HEK293 (cell line): ENCODE measurements around the gene MAIP1.

ENCODE experiments used
- CTCF ChIA-PET: fragments of 350-600 bp; formaldehyde crosslinking; extraction: SDS; loops from one replicate; lab custom pipeline; 2021; ENCODE audit warnings: antibody characterized with exemption; lab: Yijun Ruan, JAX
- POLR2A ChIA-PET: fragments of 300-600 bp; formaldehyde crosslinking; extraction: SDS; loops from one replicate; lab custom pipeline; 2020; ENCODE audit warnings: antibody characterized with exemption, inconsistent platforms; lab: Yijun Ruan, JAX
- H3K27ac ChIP-seq: fragments of 200-500 bp; sonication (Bioruptor generic); 2 replicates; pipeline ENCODE4 v1.5.1; 2014; ENCODE audit warnings: low read depth, low read length, control low read depth, inconsistent platforms; ENCODE audit errors: extremely low read depth
- H3K36me3 ChIP-seq, 2 experiments: fragments of 200-500 bp in 1 of 2; sonication (Bioruptor generic) in 1 of 2; 1 replicate in 1 of 2; 2 replicates in 1 of 2; pipeline ENCODE4 v1.5.1; 2014 to 2017; ENCODE audit warnings: inconsistent platforms in 2 of 2, low read length in 2 of 2; ENCODE audit not compliant: control insufficient read depth in 2 of 2, insufficient read depth in 1 of 2
- H3K4me1 ChIP-seq: fragments of 200-500 bp; sonication (Bioruptor generic); 2 replicates; pipeline ENCODE4 v1.5.1; 2014; ENCODE audit warnings: mild to moderate bottlenecking, low read length, inconsistent platforms; ENCODE audit not compliant: control insufficient read depth, insufficient read depth
- H3K4me3 ChIP-seq: 2 replicates; pipeline ENCODE4 v1.5.1; 2011; ENCODE audit warnings: low read depth, mild to moderate bottlenecking, control low read depth, low read length, moderate library complexity
- H3K9me3 ChIP-seq: fragments of 200-500 bp; sonication (Bioruptor generic); 2 replicates; pipeline ENCODE4 v1.5.1; 2014; ENCODE audit warnings: low read depth, low read length, inconsistent platforms; ENCODE audit not compliant: control insufficient read depth, insufficient read depth
- HOXC10 ChIP-seq: sonication (generic); formaldehyde crosslinking; IDR thresholded peaks from 2 replicates; pipeline ENCODE4 v1.8.1; 2023; ENCODE audit warnings: mild to moderate bottlenecking, missing genetic modification reagents
- PRDM1 ChIP-seq: fragments of 450-650 bp; formaldehyde crosslinking; IDR thresholded peaks from 2 replicates; pipeline ENCODE4; 2016; ENCODE audit warnings: missing biosample characterization, missing genetic modification characterization
- RBAK ChIP-seq: fragments of 450-650 bp; formaldehyde crosslinking; IDR thresholded peaks from 2 replicates; pipeline ENCODE4 v1.5.1; 2016; ENCODE audit warnings: missing biosample characterization, missing genetic modification characterization
- ZBTB17 ChIP-seq: fragments of 450-650 bp; formaldehyde crosslinking; IDR thresholded peaks from 2 replicates; pipeline ENCODE4 v1.5.1; 2016; ENCODE audit warnings: missing biosample characterization, missing genetic modification characterization
- ZBTB20 ChIP-seq: fragments of 450-650 bp; formaldehyde crosslinking; IDR thresholded peaks from 2 replicates; pipeline ENCODE4 v1.5.1; 2016; ENCODE audit warnings: missing biosample characterization, missing genetic modification characterization
- ZFP41 ChIP-seq: fragments of 450-650 bp; formaldehyde crosslinking; IDR thresholded peaks from 2 replicates; pipeline ENCODE4 v1.5.1; 2016; ENCODE audit warnings: missing biosample characterization, missing genetic modification characterization, borderline replicate concordance
- ZNF155 ChIP-seq: fragments of 450-650 bp; formaldehyde crosslinking; IDR thresholded peaks from 2 replicates; pipeline ENCODE4 v1.5.1; 2016; ENCODE audit warnings: missing biosample characterization, missing genetic modification characterization
- ZNF221 ChIP-seq: fragments of 450-650 bp; formaldehyde crosslinking; IDR thresholded peaks from 2 replicates; pipeline ENCODE4 v1.5.1; 2017; ENCODE audit warnings: missing biosample characterization, missing genetic modification characterization, borderline replicate concordance
- ZNF266 ChIP-seq: fragments of 450-650 bp; formaldehyde crosslinking; IDR thresholded peaks from 2 replicates; pipeline ENCODE4 v1.5.1; 2016; ENCODE audit warnings: missing biosample characterization, missing genetic modification characterization, low read depth
- ZNF302 ChIP-seq: fragments of 450-650 bp; formaldehyde crosslinking; IDR thresholded peaks from 2 replicates; pipeline ENCODE4 v1.5.1; 2016; ENCODE audit warnings: missing biosample characterization, missing genetic modification characterization, low read depth
- ZNF311 ChIP-seq: fragments of 450-650 bp; formaldehyde crosslinking; IDR thresholded peaks from 2 replicates; pipeline ENCODE4 v1.5.1; 2017; ENCODE audit warnings: missing biosample characterization, missing genetic modification characterization, borderline replicate concordance
- ZNF404 ChIP-seq: fragments of 450-650 bp; formaldehyde crosslinking; IDR thresholded peaks from 2 replicates; pipeline ENCODE4 v1.5.1; 2017; ENCODE audit warnings: missing biosample characterization, missing genetic modification characterization
- ZNF585B ChIP-seq: fragments of 450-650 bp; formaldehyde crosslinking; IDR thresholded peaks from 2 replicates; pipeline ENCODE4 v1.5.1; 2016; ENCODE audit warnings: missing biosample characterization, missing genetic modification characterization
- ZNF629 ChIP-seq: fragments of 450-650 bp; formaldehyde crosslinking; IDR thresholded peaks from 2 replicates; pipeline ENCODE4 v1.5.1; 2017; ENCODE audit warnings: missing biosample characterization, missing genetic modification characterization
- ZNF654 ChIP-seq: fragments of 450-650 bp; formaldehyde crosslinking; IDR thresholded peaks from 2 replicates; pipeline ENCODE4 v1.5.1; 2016; ENCODE audit warnings: low read depth, missing biosample characterization, missing genetic modification characterization
- ZNF660 ChIP-seq: fragments of 450-650 bp; IDR thresholded peaks from 2 replicates; pipeline ENCODE4 v1.5.1; 2018; ENCODE audit warnings: missing biosample characterization, mild to moderate bottlenecking, missing genetic modification characterization
- ZNF664 ChIP-seq: fragments of 450-650 bp; formaldehyde crosslinking; IDR thresholded peaks from 2 replicates; pipeline ENCODE4 v1.5.1; 2016; ENCODE audit warnings: missing biosample characterization, missing genetic modification characterization
- ZNF791 ChIP-seq: fragments of 450-650 bp; formaldehyde crosslinking; IDR thresholded peaks from 2 replicates; pipeline ENCODE4 v1.5.1; 2016; ENCODE audit warnings: missing biosample characterization, missing genetic modification characterization
- ZNF792 ChIP-seq: fragments of 450-650 bp; formaldehyde crosslinking; IDR thresholded peaks from 2 replicates; pipeline ENCODE4 v1.5.1; 2016; ENCODE audit warnings: missing biosample characterization, missing genetic modification characterization
- TF ChIP-seq, protein P1 (sequence below): fragments of 450-650 bp; formaldehyde crosslinking; IDR thresholded peaks from 2 replicates; pipeline ENCODE4 v1.5.1; 2016; ENCODE audit warnings: missing biosample characterization, missing genetic modification characterization
- TF ChIP-seq, protein P2 (sequence below): fragments of 450-650 bp; formaldehyde crosslinking; IDR thresholded peaks from 2 replicates; pipeline ENCODE4 v1.5.1; 2016; ENCODE audit warnings: missing biosample characterization, missing genetic modification characterization
- TF ChIP-seq, protein P3 (sequence below): fragments of 450-650 bp; formaldehyde crosslinking; IDR thresholded peaks from 2 replicates; pipeline ENCODE4 v1.5.1; 2017; ENCODE audit warnings: missing biosample characterization, missing genetic modification characterization

MAIP1 gene

DNA sequence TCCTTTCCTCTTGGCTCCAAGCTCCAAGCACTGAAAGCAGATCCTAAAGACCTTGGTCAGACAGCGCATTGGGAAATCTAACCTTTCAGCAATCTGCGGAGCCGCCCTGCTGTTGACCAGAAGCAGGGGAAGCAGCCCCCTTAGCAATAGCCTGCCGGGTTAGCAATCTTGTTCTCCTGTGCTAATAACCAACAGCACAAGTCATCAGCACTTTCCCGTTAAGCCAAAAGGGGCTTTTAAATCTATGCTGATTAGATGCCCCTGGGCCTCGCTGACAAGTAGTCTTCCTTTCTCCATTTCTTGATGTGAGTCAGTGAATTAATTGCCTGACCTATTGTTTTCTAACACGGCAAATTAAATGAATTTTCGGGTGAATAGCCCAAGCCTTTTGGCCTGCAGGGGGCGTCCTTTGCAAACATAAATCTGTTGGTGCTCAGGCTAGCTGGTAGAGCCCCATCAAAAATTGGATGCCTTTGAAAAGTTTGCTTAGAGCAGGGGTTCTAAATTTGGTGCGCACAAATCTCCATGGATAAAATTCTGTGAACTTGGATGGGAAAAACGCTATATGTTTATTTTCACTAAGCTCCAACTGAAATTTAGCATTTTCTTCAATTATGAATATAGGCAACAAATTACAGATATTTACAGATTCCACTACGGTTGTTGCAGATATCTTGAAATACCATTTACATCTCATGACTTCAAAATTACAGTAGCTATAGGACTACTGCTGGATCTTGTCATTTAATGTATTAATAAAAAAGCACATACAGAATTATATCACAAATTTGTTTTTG lies 24.6 kb downstream of the MAIP1 start:
- no peaks in the 10 kb centered on the region; a peak in 1 of 3 replicates for H3K36me3 ChIP-seq
- H3K9me3 ChIP-seq = no peaks in the 10 kb centered on the region
- H3K4me3 ChIP-seq = no peak overlapping the region
- H3K27ac ChIP-seq = no peak overlapping the region
- TF ChIP-seq ZNF404 (tag by site-specific recombination) = no peak
- TF ChIP-seq ZNF664 = no peak
- TF ChIP-seq, protein P1, sequence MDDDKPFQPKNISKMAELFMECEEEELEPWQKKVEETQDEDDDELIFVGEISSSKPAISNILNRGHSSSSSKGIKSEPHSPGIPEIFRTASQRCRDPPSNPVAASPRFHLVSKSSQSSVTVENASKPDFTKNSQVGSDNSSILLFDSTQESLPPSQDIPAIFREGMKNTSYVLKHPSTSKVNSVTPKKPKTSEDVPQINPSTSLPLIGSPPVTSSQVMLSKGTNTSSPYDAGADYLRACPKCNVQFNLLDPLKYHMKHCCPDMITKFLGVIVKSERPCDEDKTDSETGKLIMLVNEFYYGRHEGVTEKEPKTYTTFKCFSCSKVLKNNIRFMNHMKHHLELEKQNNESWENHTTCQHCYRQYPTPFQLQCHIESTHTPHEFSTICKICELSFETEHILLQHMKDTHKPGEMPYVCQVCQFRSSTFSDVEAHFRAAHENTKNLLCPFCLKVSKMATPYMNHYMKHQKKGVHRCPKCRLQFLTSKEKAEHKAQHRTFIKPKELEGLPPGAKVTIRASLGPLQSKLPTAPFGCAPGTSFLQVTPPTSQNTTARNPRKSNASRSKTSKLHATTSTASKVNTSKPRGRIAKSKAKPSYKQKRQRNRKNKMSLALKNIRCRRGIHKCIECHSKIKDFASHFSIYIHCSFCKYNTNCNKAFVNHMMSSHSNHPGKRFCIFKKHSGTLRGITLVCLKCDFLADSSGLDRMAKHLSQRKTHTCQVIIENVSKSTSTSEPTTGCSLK = no peak
- no peak for TF ChIP-seq ZFP41 (tag by site-specific recombination)
- TF ChIP-seq ZNF221 (tag by site-specific recombination) = no peak
- TF ChIP-seq, protein P2, sequence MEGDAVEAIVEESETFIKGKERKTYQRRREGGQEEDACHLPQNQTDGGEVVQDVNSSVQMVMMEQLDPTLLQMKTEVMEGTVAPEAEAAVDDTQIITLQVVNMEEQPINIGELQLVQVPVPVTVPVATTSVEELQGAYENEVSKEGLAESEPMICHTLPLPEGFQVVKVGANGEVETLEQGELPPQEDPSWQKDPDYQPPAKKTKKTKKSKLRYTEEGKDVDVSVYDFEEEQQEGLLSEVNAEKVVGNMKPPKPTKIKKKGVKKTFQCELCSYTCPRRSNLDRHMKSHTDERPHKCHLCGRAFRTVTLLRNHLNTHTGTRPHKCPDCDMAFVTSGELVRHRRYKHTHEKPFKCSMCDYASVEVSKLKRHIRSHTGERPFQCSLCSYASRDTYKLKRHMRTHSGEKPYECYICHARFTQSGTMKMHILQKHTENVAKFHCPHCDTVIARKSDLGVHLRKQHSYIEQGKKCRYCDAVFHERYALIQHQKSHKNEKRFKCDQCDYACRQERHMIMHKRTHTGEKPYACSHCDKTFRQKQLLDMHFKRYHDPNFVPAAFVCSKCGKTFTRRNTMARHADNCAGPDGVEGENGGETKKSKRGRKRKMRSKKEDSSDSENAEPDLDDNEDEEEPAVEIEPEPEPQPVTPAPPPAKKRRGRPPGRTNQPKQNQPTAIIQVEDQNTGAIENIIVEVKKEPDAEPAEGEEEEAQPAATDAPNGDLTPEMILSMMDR (tag by site-specific recombination) = peak; percentile 69
- no peak for TF ChIP-seq ZNF155 (tag by site-specific recombination)
- TF ChIP-seq PRDM1 (tag by site-specific recombination) = 0 out of 2 replicates have a peak, but pooled peaks have one; percentile 26
- 0 out of 2 replicates have a peak, but pooled peaks have one; percentile 32 for TF ChIP-seq ZNF660 (tag by site-specific recombination)
- TF ChIP-seq ZNF266 (tag by site-specific recombination) = no peak
- no peak for TF ChIP-seq ZBTB20
- no peak for TF ChIP-seq ZNF629 (tag by site-specific recombination)
- TF ChIP-seq ZNF302 = no peak
- TF ChIP-seq ZBTB17 (tag by site-specific recombination) = 0 out of 2 replicates have a peak, but pooled peaks have one; percentile 28
- no peak for TF ChIP-seq ZNF791 (tag by site-specific recombination)
- TF ChIP-seq, protein P3, sequence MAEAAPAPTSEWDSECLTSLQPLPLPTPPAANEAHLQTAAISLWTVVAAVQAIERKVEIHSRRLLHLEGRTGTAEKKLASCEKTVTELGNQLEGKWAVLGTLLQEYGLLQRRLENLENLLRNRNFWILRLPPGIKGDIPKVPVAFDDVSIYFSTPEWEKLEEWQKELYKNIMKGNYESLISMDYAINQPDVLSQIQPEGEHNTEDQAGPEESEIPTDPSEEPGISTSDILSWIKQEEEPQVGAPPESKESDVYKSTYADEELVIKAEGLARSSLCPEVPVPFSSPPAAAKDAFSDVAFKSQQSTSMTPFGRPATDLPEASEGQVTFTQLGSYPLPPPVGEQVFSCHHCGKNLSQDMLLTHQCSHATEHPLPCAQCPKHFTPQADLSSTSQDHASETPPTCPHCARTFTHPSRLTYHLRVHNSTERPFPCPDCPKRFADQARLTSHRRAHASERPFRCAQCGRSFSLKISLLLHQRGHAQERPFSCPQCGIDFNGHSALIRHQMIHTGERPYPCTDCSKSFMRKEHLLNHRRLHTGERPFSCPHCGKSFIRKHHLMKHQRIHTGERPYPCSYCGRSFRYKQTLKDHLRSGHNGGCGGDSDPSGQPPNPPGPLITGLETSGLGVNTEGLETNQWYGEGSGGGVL (tag by site-specific recombination) = no peak
- TF ChIP-seq ZNF792 (tag by site-specific recombination) = no peak
- no peak for TF ChIP-seq ZNF311 (tag by site-specific recombination)
- no peak for TF ChIP-seq ZNF585B (tag by site-specific recombination)
- TF ChIP-seq RBAK = no peak
- TF ChIP-seq HOXC10 = no peak
- TF ChIP-seq ZNF654 (tag by site-specific recombination) = peak; percentile 71
- TF ChIP-seq, all 188 proteins: peak for 5
- H3K4me1 ChIP-seq = no peaks in the 10 kb centered on the region; the same call in 1 of the 2 replicates
- POLR2A ChIA-PET = no interaction called here
- CTCF ChIA-PET = interaction anchor here (0.6 to 2.7 kb wide), 20 partner anchors 10 to 756 kb away, joined by 3 to 45 read pairs (median 3); no protein-coding TSS in a partner anchor
